Fibroblast of the aortic adventitia (primary cell): ENCODE measurements around the gene STXBP1. TPM values are rescaled to one million over a fixed set of nuclear protein-coding genes. Genes with fewer than 3 reads are reported as not detected.

Experiments
- DNase-seq: peaks from one replicate; pipeline ENCODE4 v3.0.0-alpha.2; 2010; ENCODE audit warnings: low read depth
- H3K4me3 ChIP-seq: 2 replicates; pipeline ENCODE4 v1.5.1; 2011; ENCODE audit warnings: low read depth, mild to moderate bottlenecking, control low read depth, low read length, moderate library complexity
- total RNA-seq: library from RNA; depleted of rRNA; stranded (reverse); fragments of >200 nt; gene quantifications from 2 replicates; pipeline ENCODE4 v1.2.3, GENCODE V29; 2012; ENCODE audit warnings: low replicate concordance
- TF ChIP-seq, protein P1 (sequence below): IDR thresholded peaks from 2 replicates; pipeline ENCODE4 v1.5.1; 2011; ENCODE audit warnings: mild to moderate bottlenecking, low read length, control low read depth, inconsistent platforms; ENCODE audit not compliant: insufficient read depth

STXBP1 gene
- total RNA-seq, 1 donor, result 25.5 TPM

DNA sequence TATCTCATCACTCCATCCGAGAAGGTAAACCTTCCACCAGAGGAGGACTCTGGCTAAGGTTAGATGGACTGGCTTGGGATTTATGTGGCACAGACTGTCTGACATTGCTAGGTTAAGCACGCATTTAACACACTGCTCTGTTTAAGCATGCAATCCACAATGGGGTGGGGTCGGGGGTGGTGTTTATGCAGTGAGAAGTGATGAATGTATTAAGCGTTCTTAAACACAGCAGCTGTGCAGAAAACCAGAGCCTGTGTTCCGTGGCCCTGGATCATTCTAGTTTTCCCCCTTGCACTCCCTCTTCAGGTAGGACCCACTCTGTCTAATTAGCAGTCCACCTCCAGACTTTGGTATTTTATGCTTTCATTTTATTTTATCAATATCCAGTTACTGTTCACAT is 46.4 kb downstream of the STXBP1 start:
- TF ChIP-seq, protein P1, sequence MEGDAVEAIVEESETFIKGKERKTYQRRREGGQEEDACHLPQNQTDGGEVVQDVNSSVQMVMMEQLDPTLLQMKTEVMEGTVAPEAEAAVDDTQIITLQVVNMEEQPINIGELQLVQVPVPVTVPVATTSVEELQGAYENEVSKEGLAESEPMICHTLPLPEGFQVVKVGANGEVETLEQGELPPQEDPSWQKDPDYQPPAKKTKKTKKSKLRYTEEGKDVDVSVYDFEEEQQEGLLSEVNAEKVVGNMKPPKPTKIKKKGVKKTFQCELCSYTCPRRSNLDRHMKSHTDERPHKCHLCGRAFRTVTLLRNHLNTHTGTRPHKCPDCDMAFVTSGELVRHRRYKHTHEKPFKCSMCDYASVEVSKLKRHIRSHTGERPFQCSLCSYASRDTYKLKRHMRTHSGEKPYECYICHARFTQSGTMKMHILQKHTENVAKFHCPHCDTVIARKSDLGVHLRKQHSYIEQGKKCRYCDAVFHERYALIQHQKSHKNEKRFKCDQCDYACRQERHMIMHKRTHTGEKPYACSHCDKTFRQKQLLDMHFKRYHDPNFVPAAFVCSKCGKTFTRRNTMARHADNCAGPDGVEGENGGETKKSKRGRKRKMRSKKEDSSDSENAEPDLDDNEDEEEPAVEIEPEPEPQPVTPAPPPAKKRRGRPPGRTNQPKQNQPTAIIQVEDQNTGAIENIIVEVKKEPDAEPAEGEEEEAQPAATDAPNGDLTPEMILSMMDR, result no peak
- no peak for DNase-seq
- no peak overlapping the region for H3K4me3 ChIP-seq

DNA sequence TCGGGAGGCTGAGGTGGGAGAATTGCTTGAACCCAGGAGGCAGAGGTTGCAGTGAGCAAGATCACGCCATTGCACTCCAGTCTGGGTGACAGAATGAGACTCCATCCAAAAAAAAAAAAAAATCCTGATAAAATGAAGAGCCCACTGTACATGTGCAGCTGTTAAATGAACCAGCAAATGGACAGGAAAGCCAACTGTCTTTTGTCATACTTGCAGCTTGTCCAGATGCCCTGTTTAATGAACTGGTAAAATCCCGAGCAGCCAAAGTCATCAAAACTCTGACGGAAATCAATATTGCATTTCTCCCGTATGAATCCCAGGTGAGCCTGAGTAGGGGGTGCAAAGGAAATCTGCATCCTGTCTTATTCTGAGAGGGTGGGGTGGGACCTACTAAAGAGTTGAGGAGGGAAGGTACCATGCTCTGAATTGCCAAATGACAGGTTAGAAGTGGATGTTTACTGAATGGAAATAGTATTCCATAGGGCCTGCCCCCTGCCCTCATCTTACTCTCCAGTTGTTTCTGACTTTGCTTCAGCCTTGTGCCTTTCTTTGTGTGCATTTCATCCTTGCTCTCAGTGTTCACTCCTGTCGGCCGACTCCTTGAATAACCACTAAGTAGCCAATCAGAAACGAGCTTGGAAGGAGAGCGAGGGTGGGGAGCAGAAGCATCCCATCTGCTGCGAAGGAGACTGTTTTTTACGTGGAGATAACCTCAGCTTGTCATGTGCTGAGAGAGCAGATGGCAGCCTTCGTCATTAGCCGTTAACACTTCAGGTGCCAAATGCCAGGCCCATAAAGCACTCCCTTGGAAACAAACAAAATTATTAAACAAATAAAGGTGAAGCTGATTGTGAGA is 49.0 kb downstream of the STXBP1 start:
- DNase-seq, result no peak
- H3K4me3 ChIP-seq, result no peak overlapping the region
- TF ChIP-seq, protein P1, result no peak

DNA sequence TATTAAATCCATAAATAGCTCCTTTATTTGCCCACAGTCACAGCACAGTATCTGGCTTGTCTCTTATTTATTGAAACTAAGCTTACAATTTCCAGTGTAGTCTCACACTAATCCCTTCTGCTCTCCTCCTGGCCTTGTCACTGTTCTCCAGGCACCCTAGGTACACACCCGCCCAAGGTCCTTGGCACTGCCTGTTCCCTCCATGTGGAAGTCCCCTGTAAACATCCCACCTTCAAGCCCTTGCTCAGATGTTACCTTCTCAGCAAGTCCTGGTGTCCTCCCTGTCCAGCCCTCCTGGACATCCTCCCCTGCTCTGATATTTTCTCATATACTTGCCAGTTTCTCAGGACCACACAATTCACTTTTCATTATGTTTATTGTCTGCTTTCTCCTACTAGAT is 50.5 kb downstream of the STXBP1 start:
- DNase-seq, result no peak
- H3K4me3 ChIP-seq, result no peak overlapping the region
- TF ChIP-seq, protein P1, result no peak

DNA sequence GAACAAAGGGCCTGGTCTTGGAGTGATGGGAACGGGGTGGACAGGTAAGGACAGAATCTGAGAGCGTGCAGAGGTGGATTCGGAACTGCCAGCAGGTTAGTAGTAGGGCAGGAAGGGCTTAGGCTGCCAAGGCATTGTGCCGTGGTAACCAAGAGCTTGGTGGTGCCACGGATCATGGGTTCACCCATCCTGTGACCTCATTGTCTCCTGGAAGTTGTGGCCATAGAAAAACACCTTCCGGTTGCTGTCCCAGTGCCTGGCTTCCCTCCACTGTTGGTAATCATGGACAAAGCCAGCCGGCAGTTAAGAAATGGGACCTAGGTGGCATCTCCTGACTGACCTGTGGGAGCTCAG is 52.2 kb downstream of the STXBP1 start:
- TF ChIP-seq, protein P1, result no peak
- no peak overlapping the region for H3K4me3 ChIP-seq
- DNase-seq, result no peak

DNA sequence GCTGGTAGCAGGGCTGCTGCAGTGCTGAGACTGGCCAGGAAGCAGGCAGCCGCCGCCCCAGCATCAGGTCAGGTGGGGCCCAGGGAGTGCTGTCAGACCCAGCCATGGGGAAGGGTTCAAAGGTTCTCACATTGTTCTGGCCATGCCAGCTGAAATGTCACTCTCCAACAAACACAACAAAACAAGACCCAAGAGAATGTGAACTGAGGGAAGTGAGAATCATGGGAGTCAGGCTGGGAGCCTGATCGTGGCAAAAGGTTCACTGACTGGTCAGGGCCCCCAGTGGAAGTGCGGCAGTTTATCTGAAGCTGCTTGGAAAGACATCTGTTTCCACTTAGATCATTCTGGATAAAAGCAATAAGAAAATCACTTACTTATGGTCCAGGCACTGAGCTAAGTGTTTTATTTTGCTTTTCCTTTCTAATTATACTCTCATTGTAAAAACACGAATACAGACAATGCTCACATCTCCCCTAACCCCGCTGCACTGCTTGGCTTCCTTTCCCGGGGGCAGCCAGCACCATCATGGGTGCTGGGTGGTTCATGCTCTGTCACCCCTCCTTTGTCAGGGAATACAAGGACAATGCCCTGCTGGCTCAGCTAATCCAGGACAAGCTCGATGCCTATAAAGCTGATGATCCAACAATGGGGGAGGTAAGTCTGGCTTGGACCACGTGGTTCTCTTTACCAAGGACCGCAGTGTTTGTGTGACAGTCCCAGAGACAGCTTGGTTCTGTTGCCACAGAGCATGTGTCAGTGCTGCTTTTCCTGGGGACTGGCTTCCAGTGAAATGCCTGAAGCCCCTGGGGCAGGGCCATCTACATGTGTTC is 52.8 kb downstream of the STXBP1 start:
- DNase-seq, result peak; percentile 79
- TF ChIP-seq, protein P1, result no peak
- no peak overlapping the region for H3K4me3 ChIP-seq

DNA sequence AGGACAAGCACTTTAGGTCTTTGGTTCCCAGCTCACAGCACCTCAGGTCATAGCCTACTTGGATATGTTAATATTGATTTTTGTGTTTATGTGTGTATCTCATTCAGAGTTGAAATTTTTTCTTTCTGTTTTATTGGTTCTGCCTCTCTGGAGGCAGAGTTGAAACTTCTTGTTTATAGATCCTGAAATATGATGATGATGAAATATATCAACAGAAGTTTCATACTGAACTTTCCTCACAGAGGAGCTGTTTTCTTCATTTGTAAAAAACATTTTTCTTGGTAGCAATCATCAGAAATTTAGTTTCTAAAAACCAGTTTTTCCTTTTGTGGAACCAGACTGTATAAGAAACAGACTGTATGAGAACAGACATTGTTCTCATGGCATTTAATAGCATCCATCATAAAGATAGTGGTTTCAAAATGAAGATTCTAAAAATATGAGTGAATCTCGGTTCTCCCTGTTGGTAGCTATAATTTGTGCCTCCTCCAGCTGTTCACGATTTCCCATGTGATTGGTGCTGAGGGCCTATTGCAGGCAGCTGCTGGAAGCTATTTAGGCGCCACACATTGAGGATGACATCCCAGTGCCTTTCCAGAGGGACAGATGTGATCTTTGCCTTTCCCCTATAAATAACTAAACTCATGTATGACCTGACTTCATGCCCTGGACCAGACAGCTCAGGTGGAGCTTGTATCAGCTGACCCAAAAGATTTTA is 55.2 kb downstream of the STXBP1 start:
- TF ChIP-seq, protein P1, result no peak
- H3K4me3 ChIP-seq, result no peak overlapping the region
- no peak for DNase-seq
